Upper lobe of left lung (tissue), 4 donors: ENCODE measurements around the gene PLK5.

Experiments used
- EP300 ChIP-seq, 4 donors: sonication (generic); formaldehyde crosslinking; IDR thresholded peaks; one replicate each; pipeline ENCODE4 v1.5.1; 2017; ENCODE audit warnings: antibody characterized with exemption in 4 of 4, control low read depth in 2 of 4
- POLR2A ChIP-seq, 4 donors: fragments of 450-650 bp; IDR thresholded peaks; one replicate each; pipeline ENCODE4 v1.5.1; 2016 to 2017; ENCODE audit warnings: antibody characterized with exemption in 4 of 4, mild to moderate bottlenecking in 2 of 4
- POLR2AphosphoS5 ChIP-seq, 2 donors: sonication (generic); formaldehyde crosslinking; IDR thresholded peaks; one replicate each; pipeline ENCODE4 v1.5.1; 2017; ENCODE audit warnings: antibody characterized with exemption in 2 of 2
- TF ChIP-seq, protein P1 (sequence below), 6 experiments: fragments of 450-650 bp in 4 of 6; fragments of 200-600 bp in 2 of 6; sonication (generic) in 2 of 6; IDR thresholded peaks; one replicate each; pipeline ENCODE4 v1.5.1; 2016 to 2019; ENCODE audit warnings: antibody characterized with exemption in 6 of 6

DNA sequence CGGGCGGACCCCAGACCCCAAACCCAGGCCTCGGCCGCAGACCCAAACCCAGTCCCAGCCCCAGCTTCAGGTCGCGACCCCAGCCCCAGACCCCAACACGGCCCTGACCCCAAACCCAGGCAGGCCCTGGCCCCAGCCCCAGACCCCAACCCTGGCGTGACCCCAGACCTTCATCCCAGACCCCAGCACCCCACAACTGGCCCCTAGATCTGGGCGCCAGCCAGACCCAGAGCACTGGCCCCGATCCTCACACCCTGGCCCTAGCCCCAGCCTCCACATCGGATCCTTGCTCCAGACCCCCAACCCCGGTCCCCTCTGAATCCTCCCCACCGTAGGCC is 61.3 kb downstream of the PLK5 start:
- TF ChIP-seq, protein P1, sequence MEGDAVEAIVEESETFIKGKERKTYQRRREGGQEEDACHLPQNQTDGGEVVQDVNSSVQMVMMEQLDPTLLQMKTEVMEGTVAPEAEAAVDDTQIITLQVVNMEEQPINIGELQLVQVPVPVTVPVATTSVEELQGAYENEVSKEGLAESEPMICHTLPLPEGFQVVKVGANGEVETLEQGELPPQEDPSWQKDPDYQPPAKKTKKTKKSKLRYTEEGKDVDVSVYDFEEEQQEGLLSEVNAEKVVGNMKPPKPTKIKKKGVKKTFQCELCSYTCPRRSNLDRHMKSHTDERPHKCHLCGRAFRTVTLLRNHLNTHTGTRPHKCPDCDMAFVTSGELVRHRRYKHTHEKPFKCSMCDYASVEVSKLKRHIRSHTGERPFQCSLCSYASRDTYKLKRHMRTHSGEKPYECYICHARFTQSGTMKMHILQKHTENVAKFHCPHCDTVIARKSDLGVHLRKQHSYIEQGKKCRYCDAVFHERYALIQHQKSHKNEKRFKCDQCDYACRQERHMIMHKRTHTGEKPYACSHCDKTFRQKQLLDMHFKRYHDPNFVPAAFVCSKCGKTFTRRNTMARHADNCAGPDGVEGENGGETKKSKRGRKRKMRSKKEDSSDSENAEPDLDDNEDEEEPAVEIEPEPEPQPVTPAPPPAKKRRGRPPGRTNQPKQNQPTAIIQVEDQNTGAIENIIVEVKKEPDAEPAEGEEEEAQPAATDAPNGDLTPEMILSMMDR (IDR thresholded peaks at IDR 0.05), result no peak
- no peak for TF ChIP-seq POLR2AphosphoS5 (IDR thresholded peaks at IDR 0.05)
- TF ChIP-seq POLR2A (IDR thresholded peaks at IDR 0.05), result no peak
- no peak for TF ChIP-seq EP300 (IDR thresholded peaks at IDR 0.05)
